ENCODE data around the gene CFAP61. TPM values are rescaled to one million over a fixed set of nuclear protein-coding genes. Genes with fewer than 3 reads are reported as not detected.

The CFAP61 gene
- total and polyA plus RNA-seq, 11 donors, result 12.1 to 102 (median 41.8) TPM

GRCh38 chr20:20219016-20219415 is 166.7 kb downstream of the CFAP61 start:
- WGBS, 4 donors, result 88 to 93% (median 90%) methylated on average over 2 of the region's 2 CpGs
- intact Hi-C loops (cut with DNase I), result loop anchor here in 2 of 10 donors (5.0 kb wide), 1 partner anchor 132 kb away; no protein-coding TSS in a partner anchor
- no peak overlapping the region for H3K4me3 ChIP-seq

GRCh38 chr20:20220134-20220533 is 167.8 kb downstream of the CFAP61 start:
- Histone ChIP-seq H3K36me3 (no peaks in the 10 kb centered on the region), H3K4me3 (no peak overlapping the region), H3K9me3 (peaks cover 0 to 14% (median 0%) of the 10 kb centered on the region in 12 donors), H3K27ac (no peak overlapping the region), H3K27me3 (peaks cover 0 to 6% (median 0%) of the 10 kb centered on the region in 9 donors), H3K4me1 (peaks cover 0 to 22% (median 3%) of the 10 kb centered on the region in 12 donors)
- 76 to 88% (median 79%) methylated on average over 5 of the region's 5 CpGs for whole genome bisulfite sequencing, 4 donors
- no peak for DNase-seq
- TF ChIP-seq POLR2A (IDR thresholded peaks at IDR 0.05) (no peak), CTCF (IDR thresholded peaks at IDR 0.05) (no peak)
- intact Hi-C loops (cut with DNase I), result no loop called here
- no peak for ATAC-seq

More at GRCh38 chr20:20219016-20219415, 166.7 kb downstream of the CFAP61 start:
- H3K27ac ChIP-seq, result no peak overlapping the region
- H3K36me3 ChIP-seq, result no peaks in the 10 kb centered on the region
- no peak for TF ChIP-seq CTCF (IDR thresholded peaks at IDR 0.05)
- TF ChIP-seq POLR2A (IDR thresholded peaks at IDR 0.05), result no peak
- DNase-seq (no peak), ATAC-seq (no peak)
- peaks cover 0 to 22% (median 5%) of the 10 kb centered on the region in 12 donors for H3K4me1 ChIP-seq
- H3K27me3 ChIP-seq, result peaks cover 0 to 6% (median 0%) of the 10 kb centered on the region in 9 donors
- peaks cover 0 to 14% (median 0%) of the 10 kb centered on the region in 12 donors for H3K9me3 ChIP-seq

GRCh38 chr20:20223981-20224380 is 171.6 kb downstream of the CFAP61 start:
- ATAC-seq, result no peak
- Histone ChIP-seq H3K4me3 (no peak overlapping the region), H3K36me3 (no peaks in the 10 kb centered on the region), H3K4me1 (no peaks in the 10 kb centered on the region), H3K27me3 (peaks cover 0 to 6% (median 0%) of the 10 kb centered on the region in 9 donors), H3K9me3 (peaks cover 0 to 20% (median 5%) of the 10 kb centered on the region in 12 donors), H3K27ac (no peak overlapping the region)
- no peak for DNase-seq
- intact Hi-C loops (cut with DNase I), result no loop called here
- no peak for TF ChIP-seq POLR2A (IDR thresholded peaks at IDR 0.05)
- TF ChIP-seq CTCF (IDR thresholded peaks at IDR 0.05), result no peak
- WGBS, 4 donors, result 85 to 86% (median 85%) methylated on average over 5 of the region's 5 CpGs

GRCh38 chr20:20224806-20225205 is 172.5 kb downstream of the CFAP61 start:
- Histone ChIP-seq H3K4me1 (peaks cover 0 to 7% (median 0%) of the 10 kb centered on the region in 12 donors), H3K4me3 (no peak overlapping the region), H3K27me3 (peaks cover 0 to 6% (median 0%) of the 10 kb centered on the region in 9 donors), H3K9me3 (peaks cover 0 to 20% (median 5%) of the 10 kb centered on the region in 12 donors), H3K36me3 (no peaks in the 10 kb centered on the region), H3K27ac (no peak overlapping the region)
- TF ChIP-seq CTCF (IDR thresholded peaks at IDR 0.05) (no peak), POLR2A (IDR thresholded peaks at IDR 0.05) (no peak)
- intact Hi-C loops (cut with DNase I), result no loop called here
- ATAC-seq (no peak), DNase-seq (no peak)
- 63 to 83% (median 76%) methylated on average over 1 of the region's 1 CpG for WGBS, 4 donors

Data from heart left ventricle (tissue), 16 donors.